IMR-90 (cell line): ENCODE measurements around the gene NEGR1. TPM values are rescaled to one million over a fixed set of nuclear protein-coding genes. Genes with fewer than 3 reads are reported as not detected.

Experiments used
- ATAC-seq: fragments of 200-7000 bp; cut with Tn5 transposase; 2 replicates; pipeline ENCODE4 v1.9.1; 2020; ENCODE audit warnings: low read depth, mild to moderate bottlenecking, moderate library complexity
- BruUV-seq: library from RNA; stranded (reverse); fragments of 400-500 nt; replicated peaks from 2 replicates; lab custom pipeline; 2021; lab: Mats Ljungman, UMichigan
- CTCF ChIA-PET: fragments of 300-600 bp; formaldehyde crosslinking; extraction: SDS; loops from one replicate; lab custom pipeline; 2021; ENCODE audit warnings: antibody characterized with exemption; lab: Yijun Ruan, JAX
- POLR2A ChIA-PET: fragments of 300-600 bp; sonication (Branson Sonifier 250); formaldehyde crosslinking; loops from one replicate; lab custom pipeline; 2022; ENCODE audit warnings: antibody characterized with exemption; ENCODE audit not compliant: unreplicated experiment; lab: Charles Lee
- DNase-seq: peaks from one replicate; pipeline ENCODE4 v3.0.0; 2013
- H2AFZ ChIP-seq: replicated peaks from 2 replicates; pipeline ENCODE3; 2013; ENCODE audit warnings: low read length, mild to moderate bottlenecking; ENCODE audit not compliant: poor library complexity
- H2AK5ac ChIP-seq: 2 replicates; pipeline ENCODE4 v1.6.1; 2013; ENCODE audit warnings: low read depth, low read length, inconsistent platforms
- H2AK9ac ChIP-seq: replicated peaks from 2 replicates; pipeline ENCODE3; 2013; ENCODE audit warnings: mild to moderate bottlenecking, low read depth, low read length, moderate library complexity; ENCODE audit not compliant: poor library complexity
- H2BK120ac ChIP-seq: 2 replicates; pipeline ENCODE4 v1.6.1; 2013; ENCODE audit warnings: low read depth, low read length, inconsistent platforms
- H2BK15ac ChIP-seq: 3 replicates; pipeline ENCODE4 v1.6.1; 2013; ENCODE audit warnings: low read depth, low read length, inconsistent platforms
- H2BK20ac ChIP-seq: 2 replicates; pipeline ENCODE4 v1.6.1; 2013; ENCODE audit warnings: low read depth, mild to moderate bottlenecking, inconsistent platforms, low read length, moderate library complexity
- H2BK5ac ChIP-seq: 2 replicates; pipeline ENCODE4 v1.6.1; 2013; ENCODE audit warnings: mild to moderate bottlenecking, low read depth, low read length, inconsistent platforms; ENCODE audit not compliant: poor library complexity, severe bottlenecking
- H3K14ac ChIP-seq: replicated peaks from 2 replicates; pipeline ENCODE4 v1.6.1; 2013; ENCODE audit warnings: low read depth, low read length, inconsistent platforms
- H3K18ac ChIP-seq: 2 replicates; pipeline ENCODE4 v1.6.1; 2013; ENCODE audit warnings: low read depth, low read length, control low read depth
- H3K23ac ChIP-seq: 2 replicates; pipeline ENCODE4 v1.6.1; 2013; ENCODE audit warnings: low read depth, low read length, inconsistent platforms
- H3K27ac ChIP-seq: 2 replicates; pipeline ENCODE4 v1.5.1; 2013; ENCODE audit warnings: mild to moderate bottlenecking, control low read depth, low read length; ENCODE audit not compliant: insufficient read depth
- H3K27me3 ChIP-seq: 2 replicates; pipeline ENCODE4 v1.6.1; 2013; ENCODE audit warnings: low read length; ENCODE audit not compliant: control insufficient read depth, insufficient read depth
- H3K36me3 ChIP-seq: 2 replicates; pipeline ENCODE4 v1.6.1; 2013; ENCODE audit warnings: low read length, mixed read lengths; ENCODE audit not compliant: control insufficient read depth, insufficient read depth
- H3K4ac ChIP-seq: 2 replicates; pipeline ENCODE4 v1.6.1; 2013; ENCODE audit warnings: low read depth, low read length, inconsistent platforms
- H3K4me1 ChIP-seq: 2 replicates; pipeline ENCODE4 v1.6.1; 2013; ENCODE audit warnings: low read length, mixed read lengths; ENCODE audit not compliant: control insufficient read depth, insufficient read depth
- H3K4me2 ChIP-seq: 2 replicates; pipeline ENCODE4 v1.6.1; 2013; ENCODE audit warnings: low read depth, mild to moderate bottlenecking, control low read depth, low read length, moderate library complexity
- H3K4me3 ChIP-seq: 2 replicates; pipeline ENCODE4 v1.5.1; 2013; ENCODE audit warnings: low read depth, mild to moderate bottlenecking, control low read depth, low read length, moderate library complexity; ENCODE audit not compliant: insufficient read depth
- H3K56ac ChIP-seq: 2 replicates; pipeline ENCODE4 v1.6.1; 2013; ENCODE audit warnings: low read length, inconsistent platforms; ENCODE audit not compliant: insufficient read depth; ENCODE audit errors: extremely low read depth
- H3K79me1 ChIP-seq, 2 experiments: 2 replicates each; pipeline ENCODE4 v1.6.1; 2013; ENCODE audit warnings: low read length in 2 of 2, inconsistent platforms in 1 of 2, low read depth in 1 of 2
- H3K9ac ChIP-seq: 2 replicates; pipeline ENCODE4 v1.6.1; 2013; ENCODE audit warnings: low read depth, low read length, control low read depth
- H3K9me1 ChIP-seq: 2 replicates; pipeline ENCODE4 v1.6.1; 2013; ENCODE audit warnings: low read length, inconsistent platforms; ENCODE audit not compliant: insufficient read depth
- H3K9me3 ChIP-seq: 2 replicates; pipeline ENCODE4 v1.6.1; 2013; ENCODE audit warnings: low read length; ENCODE audit not compliant: control insufficient read depth, insufficient read depth
- H4K20me1 ChIP-seq: 2 replicates; pipeline ENCODE4 v1.6.1; 2013; ENCODE audit warnings: low read length, inconsistent platforms; ENCODE audit not compliant: insufficient read depth
- H4K5ac ChIP-seq: 2 replicates; pipeline ENCODE4 v1.6.1; 2013; ENCODE audit warnings: mild to moderate bottlenecking, low read depth, low read length, control low read depth
- H4K8ac ChIP-seq, 2 experiments: 2 replicates each; pipeline ENCODE4 v1.6.1; 2013; ENCODE audit warnings: low read depth in 2 of 2, low read length in 2 of 2, control low read depth in 1 of 2, inconsistent platforms in 1 of 2
- H4K91ac ChIP-seq: 2 replicates; pipeline ENCODE4 v1.6.1; 2013; ENCODE audit warnings: low read depth, low read length, inconsistent platforms; ENCODE audit not compliant: insufficient read depth
- BHLHE40 ChIP-seq: fragments of 150-350 bp; IDR thresholded peaks from 2 replicates; pipeline ENCODE4 v1.6.1; 2016; ENCODE audit warnings: mild to moderate bottlenecking, low read depth, low read length
- CEBPB ChIP-seq: IDR thresholded peaks from 2 replicates; pipeline ENCODE4 v1.6.1; 2012; ENCODE audit warnings: low read depth, low read length, improper control_type of control experiment
- CTCF ChIP-seq: conservative IDR thresholded peaks from 2 replicates; pipeline ENCODE4 v1.5.1; 2012; ENCODE audit warnings: mild to moderate bottlenecking, low read depth, low read length, improper control_type of control experiment
- ELK1 ChIP-seq: fragments of 150-350 bp; IDR thresholded peaks from 2 replicates; pipeline ENCODE4 v1.6.1; 2016; ENCODE audit warnings: low read depth, mild to moderate bottlenecking, low read length, moderate library complexity, borderline replicate concordance
- FOS ChIP-seq: fragments of 150-350 bp; IDR thresholded peaks from 2 replicates; pipeline ENCODE4 v1.6.1; 2016; ENCODE audit warnings: low read depth, low read length
- MAFK ChIP-seq: IDR thresholded peaks from 2 replicates; pipeline ENCODE4 v1.6.1; 2012; ENCODE audit warnings: low read depth, low read length, improper control_type of control experiment
- MAZ ChIP-seq: IDR thresholded peaks from 2 replicates; pipeline ENCODE4 v1.6.1; 2012; ENCODE audit warnings: low read depth, mild to moderate bottlenecking, low read length, improper control_type of control experiment, moderate library complexity, borderline replicate concordance
- MXI1 ChIP-seq: IDR thresholded peaks from 2 replicates; pipeline ENCODE4 v1.6.1; 2012; ENCODE audit warnings: low read depth, mild to moderate bottlenecking, low read length, moderate library complexity, borderline replicate concordance
- NFE2L2 ChIP-seq: fragments of 150-350 bp; IDR thresholded peaks from 2 replicates; pipeline ENCODE4 v1.6.1; 2016; ENCODE audit warnings: low read depth, mild to moderate bottlenecking, low read length
- POLR2A ChIP-seq: IDR thresholded peaks from 2 replicates; pipeline ENCODE4 v1.6.1; 2012; ENCODE audit warnings: mild to moderate bottlenecking, low read depth, low read length
- RAD21 ChIP-seq: IDR thresholded peaks from 2 replicates; pipeline ENCODE4 v1.6.1; 2012; ENCODE audit warnings: low read length, improper control_type of control experiment
- RCOR1 ChIP-seq: IDR thresholded peaks from 2 replicates; pipeline ENCODE4 v1.6.1; 2012; ENCODE audit warnings: mild to moderate bottlenecking, low read length, improper control_type of control experiment; ENCODE audit not compliant: insufficient replicate concordance
- RFX5 ChIP-seq: IDR thresholded peaks from 2 replicates; pipeline ENCODE4 v1.8.0; 2012; ENCODE audit warnings: low read depth, mild to moderate bottlenecking, low read length, moderate library complexity
- SMC3 ChIP-seq: fragments of 150-350 bp; IDR thresholded peaks from 2 replicates; pipeline ENCODE4 v1.6.1; 2016; ENCODE audit warnings: low read depth, mild to moderate bottlenecking, antibody characterized with exemption, low read length, moderate library complexity
- USF2 ChIP-seq: fragments of 150-350 bp; IDR thresholded peaks from 2 replicates; pipeline ENCODE4 v1.6.1; 2017; ENCODE audit warnings: mild to moderate bottlenecking, antibody characterized with exemption, low read length, low read depth
- dilution Hi-C: fragments of 300-500 bp; cut with HindIII; formaldehyde crosslinking; loops from one replicate; pipeline ENCODE4 v1.14.3; 2018; ENCODE audit warnings: low sequenced_read_pairs; ENCODE audit not compliant: unreplicated experiment
- in situ Hi-C: fragments of 300-500 bp; cut with MboI; formaldehyde crosslinking; loops from 3 replicates; pipeline ENCODE4 v1.14.3; 2019; ENCODE audit warnings: low sequenced_read_pairs, inconsistent platforms, mixed read lengths
- intact Hi-C: fragments of 100-400 bp; cut with micrococcal nuclease; formaldehyde crosslinking; loops from 2 replicates; pipeline ENCODE4 v1.10.0; 2022
- polyA plus RNA-seq, 3 experiments: library from polyadenylated mRNA; depleted of rRNA; stranded (reverse); fragments of >200 nt; gene quantifications; 2 replicates each; pipeline ENCODE4 v1.2.3, GENCODE V29; 2012; ENCODE audit warnings: low replicate concordance in 1 of 3
- total RNA-seq: library from RNA; depleted of rRNA; stranded (reverse); fragments of >200 nt; gene quantifications from 2 replicates; pipeline ENCODE4 v1.2.3, GENCODE V29; 2012

The NEGR1 gene
- total and polyA plus RNA-seq, 2 of the 4 experiments (the other 2 are of a cell fraction), result 5.1 to 9.1 TPM

- H2AK9ac ChIP-seq, result no peak overlapping the region
- no peak overlapping the region for H3K4me2 ChIP-seq
- no peaks in the 10 kb centered on the region for H3K9me3 ChIP-seq
- H4K20me1 ChIP-seq, result no peaks in the 10 kb centered on the region
- H3K4ac ChIP-seq, result no peak overlapping the region
- no peaks in the 10 kb centered on the region for H3K36me3 ChIP-seq
- H2AK5ac ChIP-seq, result no peak overlapping the region
- H3K18ac ChIP-seq, result no peak overlapping the region
- no peak overlapping the region for H3K4me3 ChIP-seq
- H3K23ac ChIP-seq, result no peak overlapping the region
- ATAC-seq (no peak), DNase-seq (no peak)
- no peaks in the 10 kb centered on the region for H3K27me3 ChIP-seq
- no peak overlapping the region for H2BK120ac ChIP-seq
- H4K5ac ChIP-seq, result no peak overlapping the region
- no peaks in the 10 kb centered on the region for H3K9me1 ChIP-seq
- H3K27ac ChIP-seq, result no peak overlapping the region
- CTCF ChIA-PET, result no interaction called here
- H4K8ac ChIP-seq, result no peak overlapping the region
- no peak overlapping the region for H4K91ac ChIP-seq
- H2BK5ac ChIP-seq, result no peak overlapping the region
- POLR2A ChIA-PET, result no interaction called here
- H2BK20ac ChIP-seq, result no peak overlapping the region
- BruUV-seq, result no TSS peak
- dilution Hi-C loops, result no loop called here
- H3K56ac ChIP-seq, result no peak overlapping the region
- intact Hi-C loops, result no loop called here
- no peak overlapping the region for H3K9ac ChIP-seq
- H3K79me1 ChIP-seq, result no peaks in the 10 kb centered on the region
- H2BK15ac ChIP-seq, result no peak overlapping the region
- no peaks in the 10 kb centered on the region for H3K4me1 ChIP-seq
- H3K14ac ChIP-seq, result no peak overlapping the region
- no peak overlapping the region for H2AFZ ChIP-seq
- in situ Hi-C loops, result no loop called here
- TF ChIP-seq CTCF (no peak), MAFK (no peak), RAD21 (no peak), CEBPB (no peak), ELK1 (no peak), NFE2L2 (no peak), USF2 (no peak), RCOR1 (no peak), BHLHE40 (no peak), RFX5 (no peak), SMC3 (no peak), POLR2A (no peak), MXI1 (no peak), FOS (no peak), MAZ (no peak)
Observed at GRCh38 chr1:71717186-71717585, 565.2 kb downstream of the NEGR1 start.
